LoVo (cell line): ENCODE data around the gene TRIM27.
"Not testable (repeated sequence)": the region's sequence is repeated elsewhere in the genome, so short reads cannot be mapped to it uniquely, and the experiment has no call there.

Experiments
- DNase-seq: peaks from one replicate; pipeline ENCODE4 v3.0.0-alpha.2; 2016; ENCODE audit warnings: low spot score

TRIM27 gene

GRCh38 chr6:28941684-28942448 lies 18.1 kb upstream of the TRIM27 start:
- no peak for DNase-seq

- peak; percentile 82 for DNase-seq
These were observed 17.3 kb upstream of the TRIM27 start for GRCh38 chr6:28940858-28941683.

- DNase-seq: peak; percentile 66
These were observed 16.6 kb upstream of the TRIM27 start for GRCh38 chr6:28940294-28940857.

GRCh38 chr6:28933069-28933468 lies 9.3 kb upstream of the TRIM27 start:
- no peak for DNase-seq

- no peak for DNase-seq
These were observed 6.3 kb upstream of the TRIM27 start for GRCh38 chr6:28929887-28930620.

- DNase-seq: not testable (repeated sequence)
These were observed 5.6 kb upstream of the TRIM27 start for GRCh38 chr6:28929339-28929738.

- DNase-seq: no peak
These were observed 4.1 kb upstream of the TRIM27 start for GRCh38 chr6:28927846-28928245.

GRCh38 chr6:28922821-28923317 lies 916 bp downstream of the TRIM27 start:
- peak; percentile 29 for DNase-seq

GRCh38 chr6:28922004-28922820 lies 1.6 kb downstream of the TRIM27 start:
- peak; percentile 84 for DNase-seq

GRCh38 chr6:28920281-28920680 lies 3.5 kb downstream of the TRIM27 start:
- DNase-seq: no peak

- no peak for DNase-seq
These were observed 8.8 kb downstream of the TRIM27 start for GRCh38 chr6:28914941-28915340.

GRCh38 chr6:28910901-28911690 lies 12.7 kb downstream of the TRIM27 start:
- no peak for DNase-seq

- DNase-seq: no peak
These were observed 16.4 kb downstream of the TRIM27 start for GRCh38 chr6:28907394-28907793.

- no peak for DNase-seq
These were observed 17.1 kb downstream of the TRIM27 start for GRCh38 chr6:28906669-28907068.

- no peak for DNase-seq
These were observed 20.1 kb downstream of the TRIM27 start for GRCh38 chr6:28903686-28904085.

GRCh38 chr6:28901831-28902230 lies 22.0 kb downstream of the TRIM27 start:
- no peak for DNase-seq

- DNase-seq: no peak
These were observed 23.1 kb downstream of the TRIM27 start for GRCh38 chr6:28900577-28901256.

GRCh38 chr6:28898710-28898965 lies 25.1 kb downstream of the TRIM27 start:
- peak; percentile 2 for DNase-seq

GRCh38 chr6:28897369-28897745 lies 26.4 kb downstream of the TRIM27 start:
- peak; percentile 5 for DNase-seq
